HEK293 (cell line): ENCODE measurements around the gene NXPH4.

Source experiments
- CTCF ChIA-PET: fragments of 350-600 bp; formaldehyde crosslinking; extraction: SDS; loops from one replicate; lab custom pipeline; 2021; ENCODE audit warnings: antibody characterized with exemption; lab: Yijun Ruan, JAX
- POLR2A ChIA-PET: fragments of 300-600 bp; formaldehyde crosslinking; extraction: SDS; loops from one replicate; lab custom pipeline; 2020; ENCODE audit warnings: antibody characterized with exemption, inconsistent platforms; lab: Yijun Ruan, JAX
- H3K27ac ChIP-seq: fragments of 200-500 bp; sonication (Bioruptor generic); 2 replicates; pipeline ENCODE4 v1.5.1; 2014; ENCODE audit warnings: low read depth, low read length, control low read depth, inconsistent platforms; ENCODE audit errors: extremely low read depth
- H3K36me3 ChIP-seq, 2 experiments: fragments of 200-500 bp in 1 of 2; sonication (Bioruptor generic) in 1 of 2; 1 replicate in 1 of 2; 2 replicates in 1 of 2; pipeline ENCODE4 v1.5.1; 2014 to 2017; ENCODE audit warnings: inconsistent platforms in 2 of 2, low read length in 2 of 2; ENCODE audit not compliant: control insufficient read depth in 2 of 2, insufficient read depth in 1 of 2
- H3K4me1 ChIP-seq: fragments of 200-500 bp; sonication (Bioruptor generic); 2 replicates; pipeline ENCODE4 v1.5.1; 2014; ENCODE audit warnings: mild to moderate bottlenecking, low read length, inconsistent platforms; ENCODE audit not compliant: control insufficient read depth, insufficient read depth
- H3K4me3 ChIP-seq: 2 replicates; pipeline ENCODE4 v1.5.1; 2011; ENCODE audit warnings: low read depth, mild to moderate bottlenecking, control low read depth, low read length, moderate library complexity
- H3K9me3 ChIP-seq: fragments of 200-500 bp; sonication (Bioruptor generic); 2 replicates; pipeline ENCODE4 v1.5.1; 2014; ENCODE audit warnings: low read depth, low read length, inconsistent platforms; ENCODE audit not compliant: control insufficient read depth, insufficient read depth
- BCL11B ChIP-seq: fragments of 450-650 bp; formaldehyde crosslinking; IDR thresholded peaks from 2 replicates; pipeline ENCODE4 v1.5.1; 2016; ENCODE audit warnings: low read depth, missing biosample characterization, missing genetic modification characterization
- EGR2 ChIP-seq: fragments of 450-650 bp; formaldehyde crosslinking; IDR thresholded peaks from 2 replicates; pipeline ENCODE4 v1.5.1; 2016; ENCODE audit warnings: low read depth, missing biosample characterization, missing genetic modification characterization
- ELK4 ChIP-seq: IDR thresholded peaks from 2 replicates; pipeline ENCODE4 v1.6.1; 2011; ENCODE audit warnings: mild to moderate bottlenecking, low read depth, low read length, borderline replicate concordance
- GLI4 ChIP-seq: fragments of 450-650 bp; formaldehyde crosslinking; IDR thresholded peaks from 2 replicates; pipeline ENCODE4 v1.5.1; 2016; ENCODE audit warnings: missing biosample characterization, missing genetic modification characterization
- GLIS1 ChIP-seq: fragments of 450-650 bp; formaldehyde crosslinking; IDR thresholded peaks from 2 replicates; pipeline ENCODE4 v1.5.1; 2016; ENCODE audit warnings: missing biosample characterization, missing genetic modification characterization
- GLIS2 ChIP-seq: fragments of 450-650 bp; formaldehyde crosslinking; IDR thresholded peaks from 2 replicates; pipeline ENCODE4 v1.5.1; 2016; ENCODE audit warnings: missing biosample characterization, missing genetic modification characterization
- HOXD13 ChIP-seq: sonication (generic); formaldehyde crosslinking; IDR thresholded peaks from 2 replicates; pipeline ENCODE4 v1.8.0; 2022; ENCODE audit warnings: missing genetic modification reagents, borderline replicate concordance
- KLF17 ChIP-seq: fragments of 450-650 bp; formaldehyde crosslinking; IDR thresholded peaks from 2 replicates; pipeline ENCODE4 v1.5.1; 2016; ENCODE audit warnings: missing biosample characterization, missing genetic modification characterization
- KLF8 ChIP-seq: fragments of 450-650 bp; formaldehyde crosslinking; IDR thresholded peaks from 2 replicates; pipeline ENCODE4 v1.5.1; 2016; ENCODE audit warnings: missing biosample characterization, missing genetic modification characterization
- MEIS1 ChIP-seq: sonication (generic); formaldehyde crosslinking; IDR thresholded peaks from 2 replicates; pipeline ENCODE4 v1.8.1; 2022; ENCODE audit warnings: missing genetic modification reagents, mild to moderate bottlenecking, borderline replicate concordance
- PRDM10 ChIP-seq: fragments of 450-650 bp; formaldehyde crosslinking; IDR thresholded peaks from 2 replicates; pipeline ENCODE4 v1.5.1; 2016; ENCODE audit warnings: missing biosample characterization, missing genetic modification characterization
- SCRT1 ChIP-seq: fragments of 450-650 bp; formaldehyde crosslinking; IDR thresholded peaks from 2 replicates; pipeline ENCODE4 v1.5.1; 2016; ENCODE audit warnings: missing biosample characterization, missing genetic modification characterization, borderline replicate concordance
- SP7 ChIP-seq: fragments of 450-650 bp; formaldehyde crosslinking; IDR thresholded peaks from 2 replicates; pipeline ENCODE4 v1.5.1; 2016; ENCODE audit warnings: missing biosample characterization, missing genetic modification characterization
- TSHZ1 ChIP-seq: fragments of 450-650 bp; formaldehyde crosslinking; IDR thresholded peaks from 2 replicates; pipeline ENCODE4 v1.5.1; 2016; ENCODE audit warnings: missing biosample characterization, missing genetic modification characterization, borderline replicate concordance
- ZBTB26 ChIP-seq: fragments of 450-650 bp; formaldehyde crosslinking; optimal IDR thresholded peaks from 2 replicates; pipeline ENCODE3; 2016; ENCODE audit warnings: missing biosample characterization, mild to moderate bottlenecking, missing genetic modification characterization
- ZBTB7A ChIP-seq: fragments of 450-650 bp; formaldehyde crosslinking; IDR thresholded peaks from 2 replicates; pipeline ENCODE4 v1.5.1; 2016; ENCODE audit warnings: low read depth, missing biosample characterization, missing genetic modification characterization
- ZNF184 ChIP-seq: fragments of 450-650 bp; IDR thresholded peaks from 2 replicates; pipeline ENCODE4 v1.5.1; 2018; ENCODE audit warnings: missing biosample characterization, mild to moderate bottlenecking, missing genetic modification characterization
- ZNF221 ChIP-seq: fragments of 450-650 bp; formaldehyde crosslinking; IDR thresholded peaks from 2 replicates; pipeline ENCODE4 v1.5.1; 2017; ENCODE audit warnings: missing biosample characterization, missing genetic modification characterization, borderline replicate concordance
- ZNF350 ChIP-seq: fragments of 450-650 bp; formaldehyde crosslinking; IDR thresholded peaks from 2 replicates; pipeline ENCODE4 v1.5.0; 2017; ENCODE audit warnings: missing biosample characterization, mild to moderate bottlenecking, missing genetic modification characterization
- ZNF354C ChIP-seq: fragments of 450-650 bp; formaldehyde crosslinking; IDR thresholded peaks from 2 replicates; pipeline ENCODE4 v1.5.1; 2016; ENCODE audit warnings: missing biosample characterization, missing genetic modification characterization, low read depth, borderline replicate concordance
- ZNF394 ChIP-seq: fragments of 450-650 bp; formaldehyde crosslinking; IDR thresholded peaks from 2 replicates; pipeline ENCODE4 v1.5.1; 2016; ENCODE audit warnings: missing biosample characterization, missing genetic modification characterization, mild to moderate bottlenecking, moderate library complexity, borderline replicate concordance
- ZNF398 ChIP-seq: fragments of 450-650 bp; formaldehyde crosslinking; IDR thresholded peaks from 2 replicates; pipeline ENCODE4 v1.5.1; 2017; ENCODE audit warnings: missing biosample characterization, missing genetic modification characterization
- ZNF514 ChIP-seq: fragments of 450-650 bp; formaldehyde crosslinking; IDR thresholded peaks from 2 replicates; pipeline ENCODE4 v1.5.1; 2016; ENCODE audit warnings: missing biosample characterization, missing genetic modification characterization
- ZNF544 ChIP-seq: fragments of 450-650 bp; formaldehyde crosslinking; IDR thresholded peaks from 2 replicates; pipeline ENCODE4 v1.5.0; 2017; ENCODE audit warnings: missing biosample characterization, missing genetic modification characterization

The NXPH4 gene

GRCh38 chr12:57219993-57220754 is 3.6 kb downstream of the NXPH4 start:
- ChIA-PET CTCF (interaction anchor here (8.8 kb wide), 1 partner anchor 17 kb away, joined by 628 read pairs; the partner anchor contains the start of gene SHMT2), POLR2A (interaction anchor here (4.8 kb wide), 1 partner anchor 10 kb away, joined by 44 read pairs; the partner anchor contains the start of gene SHMT2)
- Histone ChIP-seq H3K36me3 (no peaks in the 10 kb centered on the region), H3K27ac (no peak overlapping the region), H3K9me3 (no peaks in the 10 kb centered on the region), H3K4me1 (no peaks in the 10 kb centered on the region; the same call in 1 of the 2 replicates), H3K4me3 (no peak overlapping the region)
- TF ChIP-seq GLI4 (tag by site-specific recombination), result no peak
- TF ChIP-seq EGR2 (tag by site-specific recombination), result peak; percentile 53; the same call in 1 of the 2 replicates
- TF ChIP-seq PRDM10 (tag by site-specific recombination), result peak; percentile 95
- peak; percentile 64; the same call in 1 of the 2 replicates for TF ChIP-seq GLIS2
- no peak for TF ChIP-seq GLIS1 (tag by site-specific recombination)
- no peak for TF ChIP-seq ELK4
- no peak for TF ChIP-seq ZNF394 (tag by site-specific recombination)
- peak; percentile 91 for TF ChIP-seq ZNF398 (tag by site-specific recombination)
- no peak for TF ChIP-seq ZNF514 (tag by site-specific recombination)
- peak; percentile 6 for TF ChIP-seq ZBTB26
- TF ChIP-seq ZNF354C (tag by site-specific recombination), result no peak
- 0 out of 2 replicates have a peak, but pooled peaks have one; percentile 14 for TF ChIP-seq KLF8 (tag by site-specific recombination)
- no peak for TF ChIP-seq SCRT1 (tag by site-specific recombination)
- TF ChIP-seq TSHZ1, result no peak
- no peak for TF ChIP-seq MEIS1 (CRISPR knock-in tag)
- TF ChIP-seq KLF17 (tag by site-specific recombination), result 0 out of 2 replicates have a peak, but pooled peaks have one; percentile 18
- TF ChIP-seq ZNF544, result no peak
- TF ChIP-seq ZNF350 (tag by site-specific recombination), result no peak
- TF ChIP-seq BCL11B (tag by site-specific recombination), result no peak
- TF ChIP-seq ZNF221 (tag by site-specific recombination), result no peak
- TF ChIP-seq ZBTB7A, result 0 out of 2 replicates have a peak, but pooled peaks have one; percentile 29
- no peak for TF ChIP-seq HOXD13
- TF ChIP-seq SP7, result peak; percentile 31; the same call in 1 of the 2 replicates
- no peak for TF ChIP-seq ZNF184 (tag by site-specific recombination)
